Lower lobe of right lung (tissue), 2 donors: ENCODE data around the gene PNO1. TPM values are rescaled to one million over a fixed set of nuclear protein-coding genes. Genes with fewer than 3 reads are reported as not detected.
"Not testable (repeated sequence)": the region's sequence is repeated elsewhere in the genome, so short reads cannot be mapped to it uniquely, and the experiment has no call there.

Experiments used
- ATAC-seq, 2 donors: fragments of 200-7000 bp; cut with Tn5 transposase; one replicate each; pipeline ENCODE4 v1.9.1; 2020 to 2022; ENCODE audit warnings: mild to moderate bottlenecking in 2 of 2, moderate library complexity in 2 of 2
- DNase-seq: peaks from one replicate; pipeline ENCODE4 v3.0.0-alpha.2; 2020
- H3K27ac ChIP-seq: fragments of 200-600 bp; one replicate; pipeline ENCODE4 v1.8.0; 2022
- H3K27me3 ChIP-seq: fragments of 200-600 bp; one replicate; pipeline ENCODE4 v1.8.0; 2022; ENCODE audit warnings: low read depth
- H3K36me3 ChIP-seq: fragments of 200-600 bp; one replicate; pipeline ENCODE4 v1.8.0; 2022; ENCODE audit warnings: mild to moderate bottlenecking
- H3K4me1 ChIP-seq: fragments of 200-600 bp; one replicate; pipeline ENCODE4 v1.8.0; 2022
- H3K4me3 ChIP-seq: fragments of 200-600 bp; one replicate; pipeline ENCODE4 v1.8.0; 2022; ENCODE audit warnings: mild to moderate bottlenecking
- H3K9me3 ChIP-seq: fragments of 200-600 bp; one replicate; pipeline ENCODE4 v1.8.0; 2022
- intact Hi-C: fragments of 100-400 bp; cut with DNase I; formaldehyde crosslinking; loops from one replicate; pipeline ENCODE4 v1.11.0; 2022
- long read RNA-seq: library from polyadenylated mRNA; unstranded; transcript quantifications from one replicate; pipeline ENCODE4 v2.0.0, GENCODE V29; 2021
- total RNA-seq: library from RNA; stranded (reverse); fragmentation: NEBNext Ultra II Directional; extraction: Animal tissue kit (Norgen Biotek cat#: 25700); gene quantifications from one replicate; pipeline ENCODE4 v1.2.1, GENCODE V29; 2021
- TF ChIP-seq, protein P1 (sequence below): fragments of 200-600 bp; IDR thresholded peaks from one replicate; pipeline ENCODE4 v1.8.0; 2022; ENCODE audit warnings: antibody characterized with exemption, mild to moderate bottlenecking
- donor health status: DM: no; HTN: yes; CAD: no; lungs with severe emphysema.

Gene PNO1
- total RNA-seq = 10.5 TPM
- long read RNA-seq, transcript PNO1-201 (7 exons, 2,286 nt) = major isoform, 25 of 35 reads
- long read RNA-seq, partial matches to known transcripts = 4 of 35 reads
- long read RNA-seq, other reads (novel, unspliced or antisense) = 6 of 35 reads

DNA sequence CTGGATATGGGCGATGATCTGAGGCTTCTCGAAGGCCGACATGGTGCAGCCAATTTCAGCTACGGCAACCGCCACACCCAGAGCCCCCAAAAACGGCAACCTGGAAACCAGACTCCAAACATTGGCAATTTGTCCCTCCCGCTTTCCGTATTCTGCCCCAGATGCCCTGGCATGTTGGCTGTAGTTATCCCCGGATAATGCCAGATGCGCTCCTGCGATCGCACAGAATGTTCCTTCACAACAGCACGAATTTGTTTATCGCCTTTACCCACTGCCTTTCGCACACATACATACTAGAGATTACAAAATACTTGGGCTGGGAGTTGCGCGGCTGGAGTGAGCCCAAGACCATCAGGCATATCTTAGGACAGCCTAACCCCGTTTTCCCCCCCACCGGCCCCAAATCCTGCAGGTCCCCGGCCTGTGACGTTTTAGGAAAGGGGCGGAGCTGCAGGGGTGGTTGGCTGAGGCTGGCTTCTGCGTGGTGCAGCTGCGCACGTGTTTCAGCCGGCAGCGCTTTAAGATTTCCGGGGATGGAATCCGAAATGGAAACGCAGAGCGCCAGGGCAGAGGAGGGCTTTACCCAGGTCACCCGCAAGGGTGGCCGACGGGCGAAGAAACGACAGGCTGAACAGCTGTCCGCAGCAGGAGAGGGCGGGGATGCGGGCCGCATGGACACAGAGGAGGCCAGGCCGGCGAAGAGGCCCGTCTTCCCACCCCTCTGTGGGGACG lies at the start of gene PNO1:
Gene PNO1, plus strand, starts transcription at position 487 of the 732 bp plus-strand sequence. Its CDS starts 47 bp downstream, at position 534.
- TF ChIP-seq, protein P1, sequence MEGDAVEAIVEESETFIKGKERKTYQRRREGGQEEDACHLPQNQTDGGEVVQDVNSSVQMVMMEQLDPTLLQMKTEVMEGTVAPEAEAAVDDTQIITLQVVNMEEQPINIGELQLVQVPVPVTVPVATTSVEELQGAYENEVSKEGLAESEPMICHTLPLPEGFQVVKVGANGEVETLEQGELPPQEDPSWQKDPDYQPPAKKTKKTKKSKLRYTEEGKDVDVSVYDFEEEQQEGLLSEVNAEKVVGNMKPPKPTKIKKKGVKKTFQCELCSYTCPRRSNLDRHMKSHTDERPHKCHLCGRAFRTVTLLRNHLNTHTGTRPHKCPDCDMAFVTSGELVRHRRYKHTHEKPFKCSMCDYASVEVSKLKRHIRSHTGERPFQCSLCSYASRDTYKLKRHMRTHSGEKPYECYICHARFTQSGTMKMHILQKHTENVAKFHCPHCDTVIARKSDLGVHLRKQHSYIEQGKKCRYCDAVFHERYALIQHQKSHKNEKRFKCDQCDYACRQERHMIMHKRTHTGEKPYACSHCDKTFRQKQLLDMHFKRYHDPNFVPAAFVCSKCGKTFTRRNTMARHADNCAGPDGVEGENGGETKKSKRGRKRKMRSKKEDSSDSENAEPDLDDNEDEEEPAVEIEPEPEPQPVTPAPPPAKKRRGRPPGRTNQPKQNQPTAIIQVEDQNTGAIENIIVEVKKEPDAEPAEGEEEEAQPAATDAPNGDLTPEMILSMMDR = peak; percentile 12
- ATAC-seq = peak; percentile 99
- Histone ChIP-seq H3K4me3 (peak within 1 kb of the TSS; percentile 92), H3K27ac (peak within 1 kb of the TSS; percentile 96), H3K27me3 (no peaks in the 10 kb centered on the region), H3K36me3 (peaks cover 25% of the 10 kb centered on the region), H3K9me3 (no peaks in the 10 kb centered on the region), H3K4me1 (peaks cover 39% of the 10 kb centered on the region)
- DNase-seq = peak; percentile 96
- intact Hi-C loops = no loop called here

DNA sequence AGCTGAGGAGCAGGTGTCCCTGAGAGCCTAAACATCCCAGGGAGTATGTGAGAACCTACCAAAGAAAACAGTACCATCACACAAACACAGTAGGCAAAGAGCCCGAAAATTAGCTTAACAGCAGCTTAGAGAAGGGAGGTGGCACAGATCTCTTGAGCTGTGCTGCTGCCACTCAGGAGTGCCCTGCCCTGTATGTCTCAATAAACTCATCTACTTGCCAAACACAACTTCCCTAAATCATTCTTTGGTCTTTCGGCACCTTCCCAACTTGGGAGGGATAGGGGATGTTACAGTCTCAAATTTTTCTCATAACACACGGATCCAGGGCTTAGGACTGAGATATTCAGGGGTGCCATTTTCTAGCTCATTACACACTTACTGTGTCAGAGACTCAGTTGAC lies 49.6 kb upstream of the PNO1 start:
- TF ChIP-seq, protein P1 = no peak
- no peaks in the 10 kb centered on the region for H3K9me3 ChIP-seq
- no peak overlapping the region for H3K4me3 ChIP-seq
- H3K4me1 ChIP-seq = no peaks in the 10 kb centered on the region
- no peaks in the 10 kb centered on the region for H3K27me3 ChIP-seq
- H3K27ac ChIP-seq = no peak overlapping the region
- peak; percentile 28 to 65 for ATAC-seq
- no peaks in the 10 kb centered on the region for H3K36me3 ChIP-seq
- intact Hi-C loops = no loop called here
- DNase-seq = no peak

DNA sequence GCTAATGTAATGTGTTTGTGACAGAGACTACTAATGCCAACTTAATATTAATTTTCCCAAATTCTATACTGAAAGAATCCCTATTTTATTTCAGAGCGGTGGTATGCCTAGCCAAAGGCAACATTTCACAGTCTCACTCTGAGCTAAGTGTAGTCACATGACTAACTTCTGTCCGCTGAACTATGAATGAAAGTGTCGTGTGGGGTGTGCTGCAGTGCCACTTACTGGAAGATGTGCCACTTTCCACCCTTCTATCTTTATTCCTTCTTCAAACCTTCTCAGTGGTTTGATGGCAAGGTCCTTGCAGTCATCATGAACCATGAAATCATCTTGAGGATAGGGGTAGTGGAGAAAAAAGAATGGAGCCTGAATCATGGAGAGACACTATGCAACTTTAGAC lies 47.6 kb upstream of the PNO1 start:
- Histone ChIP-seq H3K36me3 (no peaks in the 10 kb centered on the region), H3K27ac (no peak overlapping the region), H3K9me3 (no peaks in the 10 kb centered on the region), H3K4me1 (no peaks in the 10 kb centered on the region), H3K27me3 (no peaks in the 10 kb centered on the region), H3K4me3 (no peak overlapping the region)
- TF ChIP-seq, protein P1 = no peak
- DNase-seq (no peak), ATAC-seq (peak in 1 of 2 donors; percentile 49)
- intact Hi-C loops = no loop called here

DNA sequence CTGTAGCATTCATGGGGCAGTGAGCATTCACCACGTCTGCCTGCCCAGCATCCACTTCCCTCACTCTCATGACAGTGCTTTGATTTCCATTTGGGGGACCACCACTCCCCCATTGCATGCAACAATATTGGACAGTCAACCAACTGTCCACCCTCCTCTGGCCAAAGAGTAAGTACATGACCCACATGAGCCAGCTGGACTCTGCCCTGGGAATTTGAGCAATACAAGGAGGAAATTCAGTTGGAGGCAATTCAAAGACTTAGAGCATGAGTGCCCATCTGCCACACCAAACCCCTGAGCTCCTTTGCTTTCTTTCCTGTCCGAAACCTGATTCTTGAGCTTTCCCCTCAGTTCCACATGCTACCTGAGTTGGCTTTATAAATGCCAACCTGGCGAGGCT lies 41.7 kb upstream of the PNO1 start:
- no peaks in the 10 kb centered on the region for H3K27me3 ChIP-seq
- DNase-seq = no peak
- no peak overlapping the region for H3K27ac ChIP-seq
- no peaks in the 10 kb centered on the region for H3K36me3 ChIP-seq
- intact Hi-C loops = no loop called here
- H3K9me3 ChIP-seq = no peaks in the 10 kb centered on the region
- no peak for ATAC-seq
- TF ChIP-seq, protein P1 = no peak
- no peak overlapping the region for H3K4me3 ChIP-seq
- H3K4me1 ChIP-seq = no peaks in the 10 kb centered on the region

DNA sequence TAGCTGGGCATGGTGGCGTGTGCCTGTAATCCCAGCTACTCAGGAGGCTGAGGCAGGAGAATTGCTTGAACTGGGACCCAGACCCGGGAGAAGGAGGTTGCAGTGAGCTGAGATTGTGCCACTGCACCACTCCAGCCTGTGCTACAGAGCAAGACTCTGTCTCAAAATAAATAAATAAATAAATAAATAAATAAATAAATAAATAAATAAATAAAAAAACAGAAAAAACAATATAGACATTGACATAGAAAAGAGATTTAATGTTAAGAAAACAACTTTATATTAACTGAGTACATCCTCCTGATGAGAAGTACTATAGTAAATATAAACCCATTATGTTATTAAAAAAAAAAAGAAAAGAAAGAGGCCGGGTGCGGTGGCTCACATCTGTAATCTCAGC lies 39.8 kb upstream of the PNO1 start:
- H3K27me3 ChIP-seq, intact Hi-C loops, ATAC-seq, H3K36me3 ChIP-seq, DNase-seq, H3K4me3 ChIP-seq, H3K4me1 ChIP-seq, H3K9me3 ChIP-seq, H3K27ac ChIP-seq: not testable (repeated sequence)

DNA sequence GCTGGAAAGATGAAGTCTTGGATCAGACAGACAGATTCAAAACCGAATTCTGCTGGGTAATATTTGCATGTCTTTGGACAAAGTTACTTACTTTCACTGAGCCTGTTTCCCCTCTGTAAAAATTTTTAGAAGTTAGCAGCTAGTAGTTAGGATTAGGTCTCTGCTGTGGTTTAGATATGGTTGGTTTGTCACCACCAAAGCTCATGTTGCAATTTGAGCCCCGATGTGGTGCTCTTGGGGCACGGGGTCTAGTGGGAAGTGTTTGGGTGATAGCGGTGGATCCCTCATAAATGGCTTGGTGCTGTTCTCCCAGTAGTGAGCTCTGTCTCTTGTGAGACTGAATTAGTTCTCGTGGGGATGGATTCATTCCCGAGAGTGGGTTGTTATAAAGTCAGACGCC lies 38.9 kb upstream of the PNO1 start:
- H3K36me3 ChIP-seq = no peaks in the 10 kb centered on the region
- no peak for ATAC-seq
- H3K27ac ChIP-seq = no peak overlapping the region
- intact Hi-C loops = no loop called here
- no peaks in the 10 kb centered on the region for H3K27me3 ChIP-seq
- TF ChIP-seq, protein P1 = no peak
- no peak for DNase-seq
- no peaks in the 10 kb centered on the region for H3K9me3 ChIP-seq
- no peak overlapping the region for H3K4me3 ChIP-seq
- H3K4me1 ChIP-seq = no peaks in the 10 kb centered on the region
